Caco-2 (cell line): ENCODE measurements around the gene AK3. TPM values are rescaled to one million over a fixed set of nuclear protein-coding genes. Genes with fewer than 3 reads are reported as not detected.

Experiments used
- BruUV-seq: library from RNA; stranded (reverse); fragments of 400-500 nt; replicated peaks from 2 replicates; lab custom pipeline; 2021; lab: Mats Ljungman, UMichigan
- CTCF ChIA-PET: fragments of 300-600 bp; sonication (Branson Sonifier 250); formaldehyde crosslinking; loops from one replicate; lab custom pipeline; 2022; ENCODE audit warnings: antibody characterized with exemption; lab: Charles Lee
- POLR2A ChIA-PET: fragments of 300-600 bp; sonication (Branson Sonifier 250); formaldehyde crosslinking; loops from one replicate; lab custom pipeline; 2022; ENCODE audit warnings: antibody characterized with exemption; lab: Charles Lee
- DNase-seq, 2 experiments: peaks; one replicate each; pipeline versions ENCODE4 v3.0.0 to v3.0.0-alpha.2; 2020 to 2022
- H3K27me3 ChIP-seq: replicated peaks from 2 replicates; pipeline ENCODE4 v1.6.0; 2011; ENCODE audit warnings: low read length; ENCODE audit not compliant: control insufficient read depth, insufficient read depth
- H3K36me3 ChIP-seq: 2 replicates; pipeline ENCODE4 v1.5.1; 2011; ENCODE audit warnings: low read length; ENCODE audit not compliant: control insufficient read depth, insufficient read depth
- H3K4me1 ChIP-seq: fragments of 250-450 bp; sonication (Bioruptor Pico); 2 replicates; pipeline ENCODE4 v1.5.1; 2020; ENCODE audit warnings: mild to moderate bottlenecking
- H3K4me3 ChIP-seq: 2 replicates; pipeline ENCODE4 v1.5.1; 2011; ENCODE audit warnings: low read depth, mild to moderate bottlenecking, control low read depth, low read length
- H3K9me3 ChIP-seq: fragments of 250-450 bp; sonication (Bioruptor Pico); 2 replicates; pipeline ENCODE4 v1.5.1; 2020; ENCODE audit warnings: mild to moderate bottlenecking, moderate library complexity
- H3K27ac Mint-ChIP-seq: one replicate; pipeline ENCODE4 v1.8.0; 2022; ENCODE audit warnings: mixed read lengths; ENCODE audit not compliant: unreplicated experiment
- H3K27me3 Mint-ChIP-seq: one replicate; pipeline ENCODE4 v1.8.0; 2022; ENCODE audit warnings: mixed read lengths; ENCODE audit not compliant: insufficient read depth, unreplicated experiment
- H3K36me3 Mint-ChIP-seq: one replicate; pipeline ENCODE4 v1.8.0; 2022; ENCODE audit warnings: mild to moderate bottlenecking, mixed read lengths; ENCODE audit not compliant: insufficient read depth, unreplicated experiment
- H3K4me1 Mint-ChIP-seq: one replicate; pipeline ENCODE4 v1.8.0; 2022; ENCODE audit warnings: low read depth, mixed read lengths; ENCODE audit not compliant: unreplicated experiment
- H3K4me3 Mint-ChIP-seq: one replicate; pipeline ENCODE4 v1.8.0; 2022; ENCODE audit warnings: mild to moderate bottlenecking, moderate library complexity, mixed read lengths; ENCODE audit not compliant: unreplicated experiment
- H3K9me3 Mint-ChIP-seq: one replicate; pipeline ENCODE4 v1.8.0; 2022; ENCODE audit warnings: mixed read lengths; ENCODE audit not compliant: unreplicated experiment
- intact Hi-C: fragments of 100-400 bp; cut with micrococcal nuclease; formaldehyde crosslinking; loops from one replicate; pipeline ENCODE4 v1.10.0; 2022; ENCODE audit not compliant: unreplicated experiment
- total RNA-seq: library from RNA; stranded (reverse); gene quantifications from 2 replicates; pipeline ENCODE4 v1.2.3, GENCODE V29; 2022
- TF ChIP-seq, protein P1 (sequence below), 2 experiments: fragments of 200-600 bp in 1 of 2; IDR thresholded peaks; 1 replicate in 1 of 2; 2 replicates in 1 of 2; pipeline versions ENCODE4 v1.5.1 to v1.8.0; 2011 to 2022; ENCODE audit warnings: antibody characterized with exemption in 1 of 2, control low read depth in 1 of 2, inconsistent platforms in 1 of 2, low read depth in 1 of 2, low read length in 1 of 2, mild to moderate bottlenecking in 1 of 2, moderate library complexity in 1 of 2; ENCODE audit not compliant: insufficient read depth in 1 of 2, severe bottlenecking in 1 of 2, unreplicated experiment in 1 of 2

The AK3 gene
- total RNA-seq, 1 experiment from 2014 or later = 32.0 TPM

DNA sequence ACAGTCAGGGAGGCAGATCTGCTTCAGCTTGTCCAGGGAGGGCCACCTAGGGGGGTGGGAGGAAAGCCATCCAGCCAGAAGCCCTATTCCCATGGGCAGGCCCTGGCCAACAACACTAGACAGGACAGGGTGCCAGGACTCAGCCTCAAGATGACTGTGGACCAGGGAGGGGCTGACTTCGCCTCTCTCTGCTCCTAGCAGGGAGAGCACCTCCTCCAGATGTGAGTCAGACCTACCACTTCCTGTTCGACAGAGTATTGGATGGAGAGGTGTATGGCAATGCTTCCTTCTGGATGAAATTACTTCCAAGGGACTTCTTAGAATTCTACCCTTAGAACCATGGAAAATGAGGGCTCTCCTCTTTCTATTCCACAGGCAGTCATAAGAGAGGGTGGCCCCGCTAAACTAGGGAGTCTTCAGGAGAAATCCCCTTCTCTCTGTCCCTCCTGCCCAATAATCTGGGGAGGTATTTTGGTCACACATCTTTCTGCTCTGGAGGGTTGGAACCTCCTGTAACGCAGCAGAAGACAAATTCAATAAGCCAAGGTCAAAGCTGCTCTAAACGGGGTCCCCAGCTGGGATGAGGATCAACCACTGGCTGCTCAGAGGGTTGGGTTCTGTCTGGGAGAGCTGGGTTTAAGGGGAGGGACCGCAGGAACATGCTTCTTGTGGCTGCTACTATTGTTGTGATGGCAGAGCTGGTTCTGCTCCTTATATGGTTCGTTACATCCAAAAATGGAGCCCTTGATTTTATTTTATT, 28.5 kb upstream of the AK3 start:
- no peak overlapping the region for H3K4me3 ChIP-seq
- no peaks in the 10 kb centered on the region for H3K9me3 ChIP-seq
- no peaks in the 10 kb centered on the region for H3K27me3 ChIP-seq
- Mint-ChIP-seq H3K4me3 (no peak overlapping the region), H3K27ac (no peak overlapping the region), H3K27me3 (peaks cover 8% of the 10 kb centered on the region), H3K36me3 (no peaks in the 10 kb centered on the region), H3K9me3 (no peaks in the 10 kb centered on the region), H3K4me1 (no peaks in the 10 kb centered on the region)
- H3K4me1 ChIP-seq = no peaks in the 10 kb centered on the region
- TF ChIP-seq, protein P1, sequence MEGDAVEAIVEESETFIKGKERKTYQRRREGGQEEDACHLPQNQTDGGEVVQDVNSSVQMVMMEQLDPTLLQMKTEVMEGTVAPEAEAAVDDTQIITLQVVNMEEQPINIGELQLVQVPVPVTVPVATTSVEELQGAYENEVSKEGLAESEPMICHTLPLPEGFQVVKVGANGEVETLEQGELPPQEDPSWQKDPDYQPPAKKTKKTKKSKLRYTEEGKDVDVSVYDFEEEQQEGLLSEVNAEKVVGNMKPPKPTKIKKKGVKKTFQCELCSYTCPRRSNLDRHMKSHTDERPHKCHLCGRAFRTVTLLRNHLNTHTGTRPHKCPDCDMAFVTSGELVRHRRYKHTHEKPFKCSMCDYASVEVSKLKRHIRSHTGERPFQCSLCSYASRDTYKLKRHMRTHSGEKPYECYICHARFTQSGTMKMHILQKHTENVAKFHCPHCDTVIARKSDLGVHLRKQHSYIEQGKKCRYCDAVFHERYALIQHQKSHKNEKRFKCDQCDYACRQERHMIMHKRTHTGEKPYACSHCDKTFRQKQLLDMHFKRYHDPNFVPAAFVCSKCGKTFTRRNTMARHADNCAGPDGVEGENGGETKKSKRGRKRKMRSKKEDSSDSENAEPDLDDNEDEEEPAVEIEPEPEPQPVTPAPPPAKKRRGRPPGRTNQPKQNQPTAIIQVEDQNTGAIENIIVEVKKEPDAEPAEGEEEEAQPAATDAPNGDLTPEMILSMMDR (IDR thresholded peaks at IDR 0.05; ENCODE audit: insufficient read depth in 1 of 2, low read depth in 1 of 2, low read length in 1 of 2, severe bottlenecking in 1 of 2, unreplicated experiment in 1 of 2) = no peak
- DNase-seq = no peak
- CTCF ChIA-PET = no interaction called here
- intact Hi-C loops = no loop called here
- no TSS peak for BruUV-seq
- POLR2A ChIA-PET = no interaction called here
- H3K36me3 ChIP-seq = no peaks in the 10 kb centered on the region

DNA sequence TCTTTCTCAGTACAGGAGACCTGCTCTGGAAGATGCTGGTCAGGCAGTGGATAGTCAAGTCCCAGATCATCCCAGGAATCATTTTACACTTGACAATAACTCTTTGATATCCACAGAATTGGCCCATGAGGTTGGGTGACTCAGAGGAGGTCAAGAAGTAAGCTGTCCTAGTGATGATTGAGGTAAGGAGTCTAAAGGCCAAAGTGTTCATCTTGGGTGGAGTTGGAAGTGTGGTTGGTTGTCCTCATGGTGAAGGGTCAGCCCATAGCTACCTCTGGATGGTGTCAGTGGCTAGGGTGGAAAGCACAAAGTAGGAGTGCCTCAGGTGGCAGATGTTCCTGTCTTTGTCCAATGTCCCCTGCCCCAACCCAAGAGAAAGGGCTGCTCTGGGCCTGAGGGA, 27.7 kb upstream of the AK3 start:
- no peaks in the 10 kb centered on the region for H3K9me3 Mint-ChIP-seq
- H3K36me3 Mint-ChIP-seq = no peaks in the 10 kb centered on the region
- H3K27ac Mint-ChIP-seq = no peak overlapping the region
- DNase-seq = no peak
- ChIA-PET POLR2A (no interaction called here), CTCF (no interaction called here)
- Histone ChIP-seq H3K9me3 (no peaks in the 10 kb centered on the region), H3K4me3 (no peak overlapping the region), H3K36me3 (no peaks in the 10 kb centered on the region), H3K4me1 (no peaks in the 10 kb centered on the region), H3K27me3 (no peaks in the 10 kb centered on the region)
- H3K27me3 Mint-ChIP-seq = peaks cover 8% of the 10 kb centered on the region
- intact Hi-C loops = no loop called here
- no TSS peak for BruUV-seq
- H3K4me3 Mint-ChIP-seq = no peak overlapping the region
- no peaks in the 10 kb centered on the region for H3K4me1 Mint-ChIP-seq
- TF ChIP-seq, protein P1 (IDR thresholded peaks at IDR 0.05; ENCODE audit: insufficient read depth in 1 of 2, low read depth in 1 of 2, low read length in 1 of 2, severe bottlenecking in 1 of 2, unreplicated experiment in 1 of 2) = no peak

DNA sequence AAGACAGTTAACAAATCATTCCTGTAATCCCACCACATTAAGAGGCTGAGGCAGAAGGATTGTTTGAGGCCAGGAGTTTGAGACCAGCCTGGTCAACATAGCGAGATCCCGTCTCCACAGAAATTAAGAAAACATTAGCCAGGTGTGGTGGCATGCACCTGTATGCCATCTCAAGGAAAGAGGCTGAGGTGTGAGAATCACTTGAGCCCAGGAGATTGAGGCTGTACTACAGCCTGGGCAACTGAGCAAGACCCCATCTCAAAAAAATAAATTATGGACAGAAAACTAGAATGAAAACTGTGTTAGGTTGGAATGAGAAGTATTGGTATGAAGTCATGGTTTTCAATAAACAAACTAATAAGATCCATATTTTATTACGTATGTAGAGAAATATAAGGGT, 23.0 kb upstream of the AK3 start:
- Histone ChIP-seq H3K27me3 (no peaks in the 10 kb centered on the region), H3K4me3 (no peak overlapping the region), H3K9me3 (no peaks in the 10 kb centered on the region), H3K4me1 (0 out of 2 replicates have a peak, but pooled peaks cover 3% of the 10 kb centered on the region), H3K36me3 (no peaks in the 10 kb centered on the region)
- no peaks in the 10 kb centered on the region for H3K9me3 Mint-ChIP-seq
- no peak for DNase-seq
- ChIA-PET POLR2A (no interaction called here), CTCF (no interaction called here)
- no peak overlapping the region for H3K4me3 Mint-ChIP-seq
- intact Hi-C loops = no loop called here
- TF ChIP-seq, protein P1 (IDR thresholded peaks at IDR 0.05; ENCODE audit: insufficient read depth in 1 of 2, low read depth in 1 of 2, low read length in 1 of 2, severe bottlenecking in 1 of 2, unreplicated experiment in 1 of 2) = no peak
- H3K36me3 Mint-ChIP-seq = no peaks in the 10 kb centered on the region
- H3K4me1 Mint-ChIP-seq = no peaks in the 10 kb centered on the region
- no peak overlapping the region for H3K27ac Mint-ChIP-seq
- peaks cover 10% of the 10 kb centered on the region for H3K27me3 Mint-ChIP-seq
- no TSS peak for BruUV-seq
